Heart left ventricle (tissue), 13 donors: ENCODE results near the gene ANXA11.

Experiments
- CTCF ChIP-seq, 12 donors: fragments of 200-600 bp; sonication (generic) in 4 of 12; IDR thresholded peaks; one replicate each; pipeline versions ENCODE4 v1.5.0 to v1.8.0; 2018 to 2022; ENCODE audit warnings: antibody characterized with exemption in 12 of 12, mild to moderate bottlenecking in 5 of 12
- POLR2A ChIP-seq, 2 donors: fragments of 450-650 bp; IDR thresholded peaks; one replicate each; pipeline ENCODE4 v1.6.1; 2017; ENCODE audit warnings: antibody characterized with exemption in 2 of 2, mild to moderate bottlenecking in 2 of 2, moderate library complexity in 2 of 2
- donor health status: ischemic (EF 13 %, LVEDD 7.1; RV severe dilation, severe dysfunction).
- donor health status: DM: no; HTN: yes; CAD: no.
- donor health status: DM: no; HTN: no; CAD: no.
- donor health status: ischemic (EF 25% LVEDD 6.9; RV normal size, moderate dysfunction).
- donor health status: ischemic (EF 25% LVEDD 5.7; RV mildly dilated, moderate dysfunction).
- donor health status: ischemic (EF 35%, LVEDD 5.7; RV mildly dilated, moderate dysfunction).
- donor health status: nonischemic (EF 11% LVEDD 7.7; RV severe dilation, severe dysfunction).
- donor health status: DM: yes; HTN: yes; CAD: no.
- donor health status: PGD.
- donor health status: ischemic (EF 29% LVEDD 5.4; RV normal size, mild dysfunction).
- donor health status: nonischemic (EF 23%, LVEDD 6.1; RV moderate dilation, normal function).

GRCh38 chr10:80200259-80200658 lies 5.1 kb downstream of the ANXA11 start:
- TF ChIP-seq CTCF (IDR thresholded peaks at IDR 0.05) = no peak
- no peak for TF ChIP-seq POLR2A (IDR thresholded peaks at IDR 0.05)
